Heart left ventricle (tissue), 16 donors: ENCODE results near the gene BNIP5. TPM values are rescaled to one million over a fixed set of nuclear protein-coding genes. Genes with fewer than 3 reads are reported as not detected.
A peak's percentile ranks its signal among the peaks of the same experiment; 100 is the strongest.

Experiments
- ATAC-seq, 4 donors: fragments of 200-7000 bp; cut with Tn5 transposase; one replicate each; pipeline ENCODE4 v1.9.1; 2020 to 2022; ENCODE audit warnings: moderate library complexity in 4 of 4, mild to moderate bottlenecking in 3 of 4, moderate number of reproducible peaks in 1 of 4
- DNase-seq, 5 donors: peaks; one replicate each; pipeline ENCODE4 v3.0.0-alpha.2; 2020
- H3K27ac ChIP-seq, 12 donors: fragments of 200-600 bp; sonication (generic) in 4 of 12; one replicate each; pipeline versions ENCODE4 v1.5.0 to v1.8.0; 2016 to 2022; ENCODE audit warnings: mild to moderate bottlenecking in 2 of 12
- H3K27me3 ChIP-seq, 9 donors: fragments of 200-600 bp; sonication (generic) in 2 of 9; one replicate each; pipeline versions ENCODE4 v1.5.1 to v1.8.0; 2016 to 2022; ENCODE audit warnings: mild to moderate bottlenecking in 3 of 9
- H3K36me3 ChIP-seq, 9 donors: fragments of 200-600 bp; sonication (generic) in 2 of 9; one replicate each; pipeline versions ENCODE4 v1.5.0 to v1.8.0; 2018 to 2022; ENCODE audit warnings: mild to moderate bottlenecking in 2 of 9
- H3K4me1 ChIP-seq, 12 donors: fragments of 200-600 bp; sonication (generic) in 4 of 12; one replicate each; pipeline versions ENCODE4 v1.5.0 to v1.8.0; 2016 to 2022; ENCODE audit warnings: mild to moderate bottlenecking in 3 of 12
- H3K4me3 ChIP-seq, 12 donors: fragments of 200-600 bp; sonication (generic) in 4 of 12; one replicate each; pipeline versions ENCODE4 v1.5.0 to v1.8.0; 2017 to 2022; ENCODE audit warnings: mild to moderate bottlenecking in 9 of 12, moderate library complexity in 4 of 12
- H3K9me3 ChIP-seq, 12 donors: fragments of 200-600 bp; sonication (generic) in 4 of 12; one replicate each; pipeline versions ENCODE4 v1.5.0 to v1.8.0; 2016 to 2022; ENCODE audit warnings: mild to moderate bottlenecking in 1 of 12
- POLR2A ChIP-seq, 2 donors: fragments of 450-650 bp; IDR thresholded peaks; one replicate each; pipeline ENCODE4 v1.6.1; 2017; ENCODE audit warnings: antibody characterized with exemption in 2 of 2, mild to moderate bottlenecking in 2 of 2, moderate library complexity in 2 of 2
- WGBS, 4 donors: extraction: QIAGEN DNeasy Blood & Tissue Kit in 2 of 4; methylation state at CpG; one replicate each; pipeline versions ENCODE4 v1.1.5 to v1.1.7; 2013 to 2018; 5-methylcytosine and 5-hydroxymethylcytosine counted together
- intact Hi-C, 10 donors: fragments of 100-400 bp; cut with DNase I; formaldehyde crosslinking; loops; one replicate each; pipeline versions ENCODE4 v1.11.1 to v1.14.2; 2022
- polyA plus RNA-seq, 2 donors: library from polyadenylated mRNA; stranded (reverse); fragments of 200-250 nt; gene quantifications; one replicate each; pipeline ENCODE4 v1.2.3, GENCODE V29; 2013
- total RNA-seq, 9 donors: library from RNA; depleted of rRNA in 2 of 9; stranded (reverse); fragments of >200 nt in 2 of 9; fragmentation: NEBNext Ultra II Directional in 3 of 9; extraction: Animal tissue kit (Norgen Biotek cat#: 25700) in 3 of 9; gene quantifications; one replicate each; pipeline versions ENCODE4 v1.1.0 to v1.2.4, GENCODE V29; 2016 to 2023
- TF ChIP-seq, protein P1 (sequence below), 12 donors: fragments of 200-600 bp; sonication (generic) in 4 of 12; IDR thresholded peaks; one replicate each; pipeline versions ENCODE4 v1.5.0 to v1.8.0; 2018 to 2022; ENCODE audit warnings: antibody characterized with exemption in 12 of 12, mild to moderate bottlenecking in 5 of 12
- donor health status: ischemic (EF 13 %, LVEDD 7.1; RV severe dilation, severe dysfunction).
- donor health status: healthy with polysubstance abuse.
- donor health status: DM: no; HTN: yes; CAD: no.
- donor health status: DM: no; HTN: no; CAD: no.
- donor health status: ischemic (EF 25% LVEDD 6.9; RV normal size, moderate dysfunction).
- donor health status: ischemic (EF 25% LVEDD 5.7; RV mildly dilated, moderate dysfunction).
- donor health status: healthy.
- donor health status: DM: yes; HTN: yes; CAD: no.
- donor health status: ischemic (EF 35%, LVEDD 5.7; RV mildly dilated, moderate dysfunction).
- donor health status: nonischemic (EF 11% LVEDD 7.7; RV severe dilation, severe dysfunction).
- donor health status: DM: yes; HTN: yes; CAD: no.
- donor health status: PGD.
- donor health status: ischemic (EF 29% LVEDD 5.4; RV normal size, mild dysfunction).
- donor health status: nonischemic (EF 23%, LVEDD 6.1; RV moderate dilation, normal function).

Gene BNIP5
- total and polyA plus RNA-seq, 11 donors = not detected

GRCh38 chr6:36272234-36272633 lies 64.5 kb downstream of the BNIP5 start:
- H3K4me3 ChIP-seq = no peak overlapping the region
- peaks cover 0 to 52% (median 4%) of the 10 kb centered on the region in 9 donors for H3K27me3 ChIP-seq
- ATAC-seq = no peak
- H3K36me3 ChIP-seq = no peaks in the 10 kb centered on the region
- TF ChIP-seq POLR2A (IDR thresholded peaks at IDR 0.05) = no peak
- TF ChIP-seq, protein P1, sequence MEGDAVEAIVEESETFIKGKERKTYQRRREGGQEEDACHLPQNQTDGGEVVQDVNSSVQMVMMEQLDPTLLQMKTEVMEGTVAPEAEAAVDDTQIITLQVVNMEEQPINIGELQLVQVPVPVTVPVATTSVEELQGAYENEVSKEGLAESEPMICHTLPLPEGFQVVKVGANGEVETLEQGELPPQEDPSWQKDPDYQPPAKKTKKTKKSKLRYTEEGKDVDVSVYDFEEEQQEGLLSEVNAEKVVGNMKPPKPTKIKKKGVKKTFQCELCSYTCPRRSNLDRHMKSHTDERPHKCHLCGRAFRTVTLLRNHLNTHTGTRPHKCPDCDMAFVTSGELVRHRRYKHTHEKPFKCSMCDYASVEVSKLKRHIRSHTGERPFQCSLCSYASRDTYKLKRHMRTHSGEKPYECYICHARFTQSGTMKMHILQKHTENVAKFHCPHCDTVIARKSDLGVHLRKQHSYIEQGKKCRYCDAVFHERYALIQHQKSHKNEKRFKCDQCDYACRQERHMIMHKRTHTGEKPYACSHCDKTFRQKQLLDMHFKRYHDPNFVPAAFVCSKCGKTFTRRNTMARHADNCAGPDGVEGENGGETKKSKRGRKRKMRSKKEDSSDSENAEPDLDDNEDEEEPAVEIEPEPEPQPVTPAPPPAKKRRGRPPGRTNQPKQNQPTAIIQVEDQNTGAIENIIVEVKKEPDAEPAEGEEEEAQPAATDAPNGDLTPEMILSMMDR (IDR thresholded peaks at IDR 0.05) = no peak
- no peak overlapping the region for H3K27ac ChIP-seq
- H3K4me1 ChIP-seq = no peaks in the 10 kb centered on the region
- H3K9me3 ChIP-seq = no peaks in the 10 kb centered on the region
- no peak for DNase-seq
- intact Hi-C loops = no loop called here
- 71 to 78% (median 77%) methylated on average over 8 of the region's 8 CpGs for WGBS, 4 donors

- ATAC-seq (no peak), DNase-seq (no peak)
- Histone ChIP-seq H3K27ac (no peak within 1 kb of the TSS), H3K36me3 (no peaks in the 10 kb centered on the region), H3K4me3 (no peak within 1 kb of the TSS), H3K27me3 (peaks cover 0 to 40% (median 4%) of the 10 kb centered on the region in 9 donors), H3K4me1 (no peaks in the 10 kb centered on the region), H3K9me3 (peaks cover 0 to 11% (median 1%) of the 10 kb centered on the region in 12 donors)
- intact Hi-C loops = no loop called here
- 74 to 82% (median 79%) methylated on average over 27 to 32 of the region's 32 CpGs for WGBS, 4 donors
- no peak for TF ChIP-seq POLR2A (IDR thresholded peaks at IDR 0.05)
- TF ChIP-seq, protein P1 (IDR thresholded peaks at IDR 0.05) = no peak
Observed at GRCh38 chr6:36269834-36270705, 66.6 kb downstream of the BNIP5 start, which contains the start of gene PNPLA1. Gene PNPLA1, plus strand, starts transcription at chr6:36270060. Its CDS starts 400 bp downstream, at chr6:36270460.

GRCh38 chr6:36268478-36269275 lies 68.0 kb downstream of the BNIP5 start:
- DNase-seq (no peak), ATAC-seq (peak in 3 of 4 donors; percentile 41 to 65 (median 59))
- Histone ChIP-seq H3K27me3 (peaks cover 0 to 32% (median 4%) of the 10 kb centered on the region in 9 donors), H3K4me3 (no peak overlapping the region), H3K4me1 (no peaks in the 10 kb centered on the region), H3K27ac (no peak overlapping the region), H3K36me3 (no peaks in the 10 kb centered on the region), H3K9me3 (peaks cover 0 to 11% (median 1%) of the 10 kb centered on the region in 12 donors)
- WGBS, 4 donors = 60 to 65% (median 62%) methylated on average over 11 to 12 of the region's 12 CpGs
- TF ChIP-seq, protein P1 (IDR thresholded peaks at IDR 0.05) = no peak
- TF ChIP-seq POLR2A (IDR thresholded peaks at IDR 0.05) = no peak
- intact Hi-C loops = no loop called here
